Fibroblast of villous mesenchyme (primary cell): ENCODE measurements around the gene MDH1B. TPM values are rescaled to one million over a fixed set of nuclear protein-coding genes. Genes with fewer than 3 reads are reported as not detected.
A peak's percentile ranks its signal among the peaks of the same experiment; 100 is the strongest.

Experiments
- DNase-seq: peaks from one replicate; pipeline ENCODE4 v3.0.0-alpha.2; 2010; ENCODE audit warnings: low read depth
- H3K4me3 ChIP-seq: 2 replicates; pipeline ENCODE4 v1.5.1; 2011; ENCODE audit warnings: low read depth, mild to moderate bottlenecking, low read length
- CTCF ChIP-seq: IDR thresholded peaks from 2 replicates; pipeline ENCODE4 v1.5.1; 2012; ENCODE audit warnings: low read depth, mild to moderate bottlenecking, low read length; ENCODE audit not compliant: insufficient read depth
- small RNA-seq: library from RNA; depleted of rRNA; stranded (forward); fragments of <200 nt; gene quantifications from one replicate; pipeline ENCODE3, GENCODE V24; 2012
- total RNA-seq: library from RNA; depleted of rRNA; stranded (reverse); fragments of >200 nt; gene quantifications from 2 replicates; pipeline ENCODE4 v1.2.3, GENCODE V29; 2012

The MDH1B gene
- total RNA-seq, 1 donor = 1.3 TPM

GRCh38 chr2:206698811-206699210 lies 66.3 kb downstream of the MDH1B start:
- no peak overlapping the region for H3K4me3 ChIP-seq
- no peak for TF ChIP-seq CTCF
- no peak for DNase-seq

GRCh38 chr2:206696910-206697309 lies 68.2 kb downstream of the MDH1B start:
- no peak for DNase-seq
- no peak for TF ChIP-seq CTCF
- no peak overlapping the region for H3K4me3 ChIP-seq

- DNase-seq = peak; percentile 68
- H3K4me3 ChIP-seq = no peak overlapping the region
- TF ChIP-seq CTCF = peak; percentile 57
These were observed 71.6 kb downstream of the MDH1B start for GRCh38 chr2:206693399-206694137.

GRCh38 chr2:206692971-206693370 lies 72.2 kb downstream of the MDH1B start:
- DNase-seq = no peak
- TF ChIP-seq CTCF = no peak

GRCh38 chr2:206688990-206689389 lies 76.1 kb downstream of the MDH1B start:
- no peak for TF ChIP-seq CTCF

More at GRCh38 chr2:206692971-206693370, 72.2 kb downstream of the MDH1B start:
- H3K4me3 ChIP-seq = no peak overlapping the region

GRCh38 chr2:206688453-206688852 lies 76.7 kb downstream of the MDH1B start:
- no peak overlapping the region for H3K4me3 ChIP-seq
- TF ChIP-seq CTCF = no peak
- no peak for DNase-seq

More at GRCh38 chr2:206688990-206689389, 76.1 kb downstream of the MDH1B start:
- no peak overlapping the region for H3K4me3 ChIP-seq
- DNase-seq = no peak

Small RNA genes lying within 50 kb of the gene (small RNA-seq; reads per million reads assigned to genes)
- not detected for gene MIR3130-2
- gene RF00019 = not detected

Other genes starting within 250 kb of the MDH1B start
- gene FAM237A, start 122.8 kb downstream of the MDH1B start, total RNA-seq = not detected in 2 replicates
- not detected in 2 replicates for gene DYTN, start 46.9 kb downstream of the MDH1B start, total RNA-seq
- 34.1 and 53.5 TPM in 2 replicates for gene FASTKD2, start 278 bp upstream of the MDH1B start, total RNA-seq
- not detected in 2 replicates for gene CPO, start 174.2 kb upstream of the MDH1B start, total RNA-seq